Neural cell (in vitro differentiated cells): ENCODE measurements around the gene PSMG3. TPM values are rescaled to one million over a fixed set of nuclear protein-coding genes. Genes with fewer than 3 reads are reported as not detected.
A peak's percentile ranks its signal among the peaks of the same experiment; 100 is the strongest.

Experiments
- H2AFZ ChIP-seq: fragments of 200-600, 300-800 bp; sonication (generic), shearing (Covaris generic); 2 replicates; pipeline ENCODE4 v1.6.0; 2014; ENCODE audit warnings: low read depth, mild to moderate bottlenecking, antibody characterized with exemption, low read length, moderate library complexity
- H3F3A ChIP-seq: fragments of 200-600 bp; shearing (Covaris generic); 2 replicates; pipeline ENCODE4 v1.6.1; 2016; ENCODE audit warnings: mild to moderate bottlenecking, moderate library complexity, mixed read lengths, antibody characterized with exemption, low read length; ENCODE audit not compliant: insufficient read depth, poor library complexity, severe bottlenecking
- H3K27ac ChIP-seq: fragments of 200-600, 300-800 bp; sonication (generic), shearing (Covaris generic); 2 replicates; pipeline ENCODE4 v1.5.1; 2014; ENCODE audit warnings: mild to moderate bottlenecking, low read length, moderate library complexity
- H3K27me3 ChIP-seq: fragments of 300-800, 200-600 bp; sonication (generic), shearing (Covaris generic); 2 replicates; pipeline ENCODE4 v1.6.0; 2014; ENCODE audit warnings: mild to moderate bottlenecking, low read depth, low read length, moderate library complexity; ENCODE audit not compliant: insufficient read depth
- H3K36me3 ChIP-seq: fragments of 300-800, 200-600 bp; sonication (generic), shearing (Covaris generic); 2 replicates; pipeline ENCODE4 v1.5.1; 2014; ENCODE audit warnings: mild to moderate bottlenecking, antibody characterized with exemption, low read length, moderate library complexity; ENCODE audit not compliant: insufficient read depth
- H3K4me2 ChIP-seq: fragments of 300-800, 200-600 bp; sonication (generic), shearing (Covaris generic); 2 replicates; pipeline ENCODE4 v1.6.0; 2014; ENCODE audit warnings: mild to moderate bottlenecking, low read length
- H3K4me3 ChIP-seq: fragments of 300-800, 200-600 bp; sonication (generic), shearing (Covaris generic); 2 replicates; pipeline ENCODE4 v1.5.1; 2014; ENCODE audit warnings: mild to moderate bottlenecking, low read length, moderate library complexity
- H3K79me2 ChIP-seq: fragments of 200-600 bp; shearing (Covaris generic); replicated peaks from 2 replicates; pipeline ENCODE4 v1.6.0; 2014; ENCODE audit warnings: mild to moderate bottlenecking, low read length, moderate library complexity; ENCODE audit not compliant: insufficient read depth
- H3K9ac ChIP-seq: fragments of 300-800, 200-600 bp; sonication (generic), shearing (Covaris generic); 2 replicates; pipeline ENCODE4 v1.6.1; 2016; ENCODE audit warnings: mild to moderate bottlenecking, low read length, mixed read lengths
- H3K9me2 ChIP-seq: fragments of 200-600 bp; shearing (Covaris generic); 2 replicates; pipeline ENCODE4 v1.6.1; 2016; ENCODE audit warnings: mild to moderate bottlenecking, low read length, mixed read lengths; ENCODE audit not compliant: insufficient read depth
- H3K9me3 ChIP-seq: fragments of 200-600, 300-800 bp; sonication (generic), shearing (Covaris generic); 2 replicates; pipeline ENCODE4 v1.6.1; 2016; ENCODE audit warnings: mild to moderate bottlenecking, mixed run types, low read length, moderate library complexity, mixed read lengths
- H4K20me1 ChIP-seq: fragments of 200-600 bp; shearing (Covaris generic); 2 replicates; pipeline ENCODE4 v1.6.1; 2016; ENCODE audit warnings: mild to moderate bottlenecking, mixed run types; ENCODE audit not compliant: insufficient read depth
- CTCF ChIP-seq: fragments of 450-650 bp; IDR thresholded peaks from 2 replicates; pipeline ENCODE4 v1.5.1; 2014; ENCODE audit warnings: antibody characterized with exemption, mild to moderate bottlenecking, moderate library complexity; ENCODE audit not compliant: poor library complexity, severe bottlenecking
- EP300 ChIP-seq: fragments of 450-650 bp; conservative IDR thresholded peaks from 2 replicates; pipeline ENCODE4 v1.6.1; 2014; ENCODE audit warnings: antibody characterized with exemption, mild to moderate bottlenecking, moderate library complexity; ENCODE audit not compliant: poor library complexity, severe bottlenecking
- EZH2 ChIP-seq: fragments of 200-600, 300-800 bp; shearing (Covaris generic), sonication (generic); IDR thresholded peaks from 2 replicates; pipeline ENCODE4 v1.6.1; 2014; ENCODE audit warnings: antibody characterized with exemption, low read length, borderline replicate concordance, mild to moderate bottlenecking; ENCODE audit not compliant: insufficient read depth, poor library complexity, severe bottlenecking
- MXI1 ChIP-seq: fragments of 450-650 bp; conservative IDR thresholded peaks from 2 replicates; pipeline ENCODE4 v1.6.1; 2014; ENCODE audit warnings: antibody characterized with exemption, mild to moderate bottlenecking; ENCODE audit not compliant: poor library complexity, severe bottlenecking
- POLR2AphosphoS5 ChIP-seq: IDR thresholded peaks from 2 replicates; pipeline ENCODE4 v1.6.1; 2012
- RAD21 ChIP-seq: fragments of 450-650 bp; conservative IDR thresholded peaks from 2 replicates; pipeline ENCODE4 v1.6.1; 2014; ENCODE audit warnings: antibody characterized with exemption, mild to moderate bottlenecking, moderate library complexity
- REST ChIP-seq: IDR thresholded peaks from 2 replicates; pipeline ENCODE4 v1.6.1; 2012; ENCODE audit warnings: borderline replicate concordance
- SMC3 ChIP-seq: fragments of 450-650 bp; conservative IDR thresholded peaks from 2 replicates; pipeline ENCODE4 v1.6.1; 2014; ENCODE audit warnings: antibody characterized with exemption, mild to moderate bottlenecking, moderate library complexity; ENCODE audit not compliant: poor library complexity
- TAF1 ChIP-seq: IDR thresholded peaks from 2 replicates; pipeline ENCODE4 v1.6.1; 2012; ENCODE audit warnings: low read depth
- polyA plus RNA-seq: library from polyadenylated mRNA; depleted of rRNA; stranded (reverse); fragments of >200 nt; gene quantifications from 2 replicates; pipeline ENCODE4 v1.2.3, GENCODE V29; 2014

The PSMG3 gene
- polyA plus RNA-seq, 1 donor from 2014 or later = 50.6 TPM

DNA sequence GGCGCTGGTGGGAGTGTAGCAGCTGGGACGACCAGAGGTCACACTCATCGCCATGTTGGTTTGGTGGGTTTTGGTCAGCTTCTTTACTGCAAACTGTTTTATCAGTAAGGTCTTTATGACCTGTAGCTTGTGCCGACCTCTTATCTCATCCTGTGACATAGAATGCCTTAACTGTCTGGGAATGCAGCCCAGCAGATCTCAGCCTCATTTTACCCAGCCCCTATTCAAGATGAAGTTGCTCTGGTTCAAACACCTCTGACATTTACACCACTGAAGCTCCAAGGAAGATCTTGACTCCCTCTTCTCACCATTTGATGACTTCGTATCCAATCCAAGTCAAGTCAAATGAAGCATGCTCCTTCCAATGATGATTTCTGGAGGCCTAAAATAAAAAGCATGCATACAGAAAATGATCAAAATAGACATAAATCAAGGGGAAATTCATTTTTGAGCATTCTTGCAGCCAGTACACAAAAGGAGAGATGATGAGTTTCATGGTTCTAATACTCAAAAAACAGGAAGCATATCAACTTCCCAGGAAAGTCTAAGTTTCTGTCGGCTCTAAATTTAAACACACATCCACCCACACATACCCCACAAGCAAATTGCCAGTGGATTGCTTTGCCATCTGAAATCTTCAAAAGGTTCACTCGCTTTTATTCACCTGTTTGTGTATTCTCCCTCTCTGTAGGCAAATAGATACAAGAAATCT, 2.4 kb upstream of the PSMG3 start:
- Histone ChIP-seq H3K36me3 (no peaks in the 10 kb centered on the region), H3K27me3 (no peaks in the 10 kb centered on the region), H3F3A (no peaks in the 10 kb centered on the region), H3K4me3 (no peak overlapping the region), H3K9ac (no peak overlapping the region), H3K9me2 (no peaks in the 10 kb centered on the region), H4K20me1 (no peaks in the 10 kb centered on the region), H3K9me3 (no peaks in the 10 kb centered on the region), H3K79me2 (peaks cover 5% of the 10 kb centered on the region), H3K4me2 (no peak overlapping the region), H2AFZ (no peak overlapping the region), H3K27ac (no peak overlapping the region)
- TF ChIP-seq CTCF = no peak
- TF ChIP-seq POLR2AphosphoS5 = no peak
- no peak for TF ChIP-seq REST
- no peak for TF ChIP-seq EP300
- TF ChIP-seq MXI1 = no peak
- no peak for TF ChIP-seq RAD21
- TF ChIP-seq TAF1 = no peak
- TF ChIP-seq EZH2 = no peak
- TF ChIP-seq SMC3 = no peak

DNA sequence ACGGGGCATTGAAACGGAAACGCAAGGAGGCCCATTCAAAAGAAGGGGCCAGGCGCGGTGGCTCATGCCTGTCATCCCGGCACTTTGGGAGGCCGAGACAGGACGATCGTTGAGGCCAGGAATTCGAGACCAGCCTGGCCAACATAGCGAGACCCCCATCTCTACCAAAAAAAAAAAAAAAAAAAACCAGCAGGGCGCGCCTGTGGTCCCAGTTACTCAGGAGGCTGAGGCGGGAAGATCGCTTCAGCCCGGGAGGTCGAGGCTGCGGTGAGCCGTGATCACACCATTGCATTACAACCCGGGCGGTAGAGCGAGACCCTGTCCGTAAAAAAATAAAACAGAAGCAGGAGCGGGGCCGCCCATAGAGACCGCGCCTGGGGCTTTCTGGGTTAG, 396 bp downstream of the PSMG3 start:
- TF ChIP-seq REST (no peak), EZH2 (no peak), CTCF (no peak), SMC3 (no peak), RAD21 (no peak), EP300 (no peak)
- Histone ChIP-seq H3K4me2 (no peak overlapping the region), H3K27me3 (no peaks in the 10 kb centered on the region), H3K27ac (peak overlapping the region; percentile 49), H3F3A (no peaks in the 10 kb centered on the region), H4K20me1 (no peaks in the 10 kb centered on the region), H3K9me2 (no peaks in the 10 kb centered on the region), H2AFZ (no peak overlapping the region), H3K79me2 (peaks cover 5% of the 10 kb centered on the region), H3K9ac (peak overlapping the region; percentile 78), H3K36me3 (no peaks in the 10 kb centered on the region), H3K9me3 (no peaks in the 10 kb centered on the region), H3K4me3 (peak overlapping the region; percentile 80)
